HUDEP-2 (cell line): ENCODE measurements around the gene IGIP.
"Not testable (repeated sequence)": the region's sequence is repeated elsewhere in the genome, so short reads cannot be mapped to it uniquely, and the experiment has no call there.

Experiments
- DNase-seq, 76 experiments: peaks; one replicate each; lab custom pipeline; 2025; ENCODE audit not compliant: unreplicated experiment in 76 of 76; lab: John Stamatoyannopoulos, UW

Gene IGIP

DNA sequence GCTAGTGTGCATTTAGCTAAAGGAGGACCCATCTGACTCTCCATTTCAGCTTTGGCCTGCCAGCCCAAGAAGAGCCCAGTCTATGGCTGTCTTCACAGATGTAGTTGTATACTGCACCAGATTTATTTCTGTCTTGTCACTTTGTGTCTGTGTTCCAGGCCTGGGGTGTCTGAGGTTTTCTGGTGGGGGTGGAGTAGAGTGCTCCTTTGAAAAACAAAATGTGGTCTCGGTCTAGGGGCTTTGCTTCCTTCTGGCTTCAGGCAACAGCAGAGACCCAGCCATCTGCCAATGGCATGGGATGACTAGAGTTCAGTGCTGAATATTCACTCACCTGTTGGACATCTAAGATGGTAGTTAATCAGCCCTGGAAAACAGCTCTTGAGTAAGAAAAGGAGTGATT, 10.9 kb downstream of the IGIP start:
- DNase-seq, result no peak

DNA sequence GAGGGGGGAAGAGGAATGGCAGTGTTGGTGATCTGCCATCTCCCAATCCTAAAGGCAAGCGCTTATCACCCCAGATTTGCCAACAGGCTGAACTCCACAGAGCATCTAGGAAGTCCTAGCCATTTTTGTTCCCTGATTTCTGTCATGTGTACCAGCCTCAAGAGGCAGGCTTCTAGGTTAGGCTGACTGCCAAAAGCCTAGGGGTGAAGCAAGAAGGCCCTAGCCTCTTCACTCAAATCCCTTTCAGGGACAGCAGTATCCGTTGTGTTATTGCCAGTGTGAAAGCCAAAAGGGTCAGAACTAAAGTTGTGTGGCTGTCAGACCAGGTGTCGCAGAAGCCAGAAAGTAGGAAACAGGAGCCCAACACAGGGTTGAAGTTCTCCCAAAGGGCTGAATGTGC, 14.7 kb downstream of the IGIP start:
- DNase-seq, result no peak

DNA sequence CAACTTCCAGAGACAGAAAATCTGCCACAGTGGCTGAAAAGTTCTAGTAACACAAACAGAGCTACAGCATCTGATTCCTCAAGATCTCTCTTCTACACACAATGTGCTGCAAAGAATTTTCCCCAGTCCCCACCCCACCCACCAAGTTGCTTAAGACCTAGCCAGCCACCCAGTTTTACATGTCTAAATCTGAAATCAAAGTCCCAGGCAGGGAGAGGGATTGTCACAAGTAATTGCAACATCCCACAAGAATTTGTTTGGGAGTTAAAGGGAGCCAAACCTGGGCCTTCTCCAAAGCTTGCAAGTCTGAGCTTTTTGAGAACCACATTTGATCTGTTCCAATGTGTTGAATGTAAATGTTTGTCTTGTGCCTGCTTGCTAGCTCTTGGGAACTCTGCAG, 15.5 kb downstream of the IGIP start:
- no peak for DNase-seq

DNA sequence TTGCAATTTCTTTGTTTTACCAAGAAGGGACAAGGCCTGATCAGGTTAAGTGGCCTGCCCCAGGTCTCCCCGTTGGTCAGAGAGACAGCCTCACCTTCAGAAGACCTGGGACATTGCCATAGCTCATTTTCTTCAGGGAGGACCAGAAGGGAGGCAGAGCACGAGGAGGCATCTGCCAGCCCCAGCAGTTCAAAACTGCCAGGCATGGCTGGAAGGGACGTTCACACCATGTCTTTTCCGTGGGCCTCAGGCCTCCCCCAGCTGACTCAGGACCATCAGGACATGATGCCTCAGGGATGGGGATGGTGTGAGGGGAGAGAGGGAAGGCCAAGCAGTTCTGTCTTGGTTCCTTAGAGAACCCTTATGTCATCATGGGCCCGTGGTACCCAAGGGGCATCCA, 16.5 kb downstream of the IGIP start:
- DNase-seq, result no peak

DNA sequence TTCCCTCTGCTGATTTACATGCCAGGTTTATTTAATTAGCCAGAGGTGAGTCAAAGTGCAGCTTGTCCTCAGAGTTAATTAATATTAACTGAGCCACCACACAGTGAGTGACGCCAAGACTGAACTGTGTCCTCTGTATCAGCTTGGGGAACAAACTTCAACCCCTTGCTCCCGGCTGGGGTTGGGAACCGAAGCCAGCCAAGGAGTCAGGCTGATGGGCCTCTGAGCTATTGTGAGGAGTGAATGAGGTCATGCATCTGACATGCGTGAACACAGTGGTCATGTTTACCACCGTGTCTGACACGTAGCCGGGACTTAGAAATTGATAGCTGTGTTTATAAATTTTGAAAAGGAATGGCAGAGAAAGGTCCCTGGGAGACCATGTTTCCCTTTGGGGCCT, 17.1 kb downstream of the IGIP start:
- no peak for DNase-seq

DNA sequence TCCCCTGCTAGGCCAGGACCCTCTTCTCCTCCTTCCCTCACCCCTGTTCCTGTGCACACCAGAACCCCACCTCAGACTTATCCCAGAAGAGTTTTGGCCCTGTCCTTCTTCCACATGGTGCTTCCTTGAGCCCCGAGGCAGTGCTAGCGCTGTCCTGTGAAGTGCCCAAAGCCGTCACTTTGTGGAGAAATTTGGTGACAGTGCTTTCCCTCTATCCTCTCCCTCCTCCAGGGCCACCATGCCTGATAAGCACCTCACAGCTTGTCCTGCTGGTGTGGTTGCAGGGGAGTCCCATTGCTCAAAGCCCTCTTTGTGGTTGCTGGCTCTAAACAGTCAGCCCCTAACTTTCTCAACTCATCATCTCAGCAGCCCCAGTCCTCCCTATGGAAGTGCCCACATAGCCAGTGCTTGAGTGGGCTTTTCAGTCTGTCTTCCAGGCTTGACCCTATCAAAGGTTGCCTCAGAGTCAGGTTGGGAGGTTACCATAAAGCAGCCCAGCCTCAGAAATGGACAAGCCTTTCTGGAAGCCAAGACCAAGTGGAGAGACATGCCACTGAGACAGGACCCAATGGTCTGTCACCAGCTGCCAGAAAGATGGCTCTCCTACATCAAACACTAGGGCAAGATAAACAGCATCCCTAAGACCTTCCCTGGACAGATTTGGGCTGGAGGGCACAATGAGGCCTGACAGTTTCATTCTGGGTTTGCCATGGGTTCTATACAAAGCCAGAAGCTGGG, 18.0 kb downstream of the IGIP start:
- no peak for DNase-seq

DNA sequence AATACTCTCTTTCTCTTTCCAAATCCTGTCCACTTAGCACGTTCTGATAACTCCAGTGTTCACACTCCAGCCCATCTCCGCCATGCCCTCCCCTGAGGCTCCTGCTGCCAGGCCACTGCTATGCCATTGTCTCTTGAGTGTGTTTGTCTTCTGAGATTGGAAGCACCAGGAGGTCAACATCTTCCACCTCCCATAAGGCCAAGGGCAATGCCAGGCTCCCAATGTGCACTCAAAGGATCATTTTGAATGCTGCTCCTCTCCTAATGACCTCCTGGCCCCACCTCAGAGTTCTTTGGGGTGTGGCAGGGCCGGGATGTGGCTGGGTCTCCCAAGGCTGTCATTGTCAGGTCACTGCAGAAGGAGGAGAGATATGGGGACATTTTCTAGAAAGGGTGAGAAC, 19.5 kb downstream of the IGIP start:
- DNase-seq, result no peak

DNA sequence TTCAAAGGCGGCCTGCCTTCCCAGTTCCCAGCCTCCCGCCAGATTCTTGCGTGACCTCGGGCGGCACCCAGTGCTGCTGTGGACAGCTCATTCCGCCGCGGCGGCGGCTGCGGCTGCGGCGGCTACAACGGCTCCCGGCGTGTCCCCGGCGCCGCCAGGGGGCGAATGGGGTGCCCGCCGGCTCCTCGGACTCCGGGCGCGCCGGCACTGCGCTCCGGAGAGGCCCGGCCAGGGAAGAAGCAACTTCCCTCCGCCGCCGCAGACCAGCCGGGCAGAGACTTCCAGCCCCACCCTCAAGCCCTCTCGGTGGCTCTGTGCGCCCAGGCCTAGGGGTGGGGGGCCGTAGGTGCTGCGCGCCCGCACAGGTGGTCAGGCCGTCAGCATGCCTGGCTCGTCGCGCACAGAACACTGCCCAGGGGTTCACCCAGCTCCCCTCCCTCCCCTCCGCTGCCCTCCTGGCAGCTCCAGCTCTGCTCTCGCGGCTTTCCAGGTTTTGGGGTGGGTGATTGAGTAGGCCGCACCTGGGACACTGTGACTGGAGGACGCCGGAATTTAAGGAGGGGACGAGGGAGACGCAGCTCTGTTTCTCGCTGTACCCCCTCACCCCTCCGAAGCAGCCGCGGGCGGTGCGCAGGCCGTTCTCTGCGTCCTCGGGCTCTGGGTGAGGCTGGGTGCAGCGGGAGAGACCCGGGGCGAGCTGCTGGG, 20.2 kb downstream of the IGIP start:
- peak in 51 of 76 experiments; percentile 10 to 65 (median 36) for DNase-seq

DNA sequence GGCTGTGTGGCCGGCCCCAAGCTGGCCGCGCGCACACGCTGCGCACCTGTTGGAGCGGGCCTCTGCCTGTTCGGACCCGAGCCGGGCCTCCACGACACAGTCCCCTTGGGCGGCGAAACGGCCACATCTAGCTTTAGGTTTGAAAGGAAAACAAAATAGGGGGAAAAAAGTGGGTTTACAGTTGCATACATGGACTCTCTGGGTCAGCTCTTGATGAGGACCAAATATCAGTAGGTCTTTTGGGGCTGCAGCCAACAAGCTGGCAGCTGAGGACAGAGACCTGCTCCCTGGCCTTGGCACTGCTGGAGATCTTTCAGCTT, 20.7 kb downstream of the IGIP start:
- no peak for DNase-seq

DNA sequence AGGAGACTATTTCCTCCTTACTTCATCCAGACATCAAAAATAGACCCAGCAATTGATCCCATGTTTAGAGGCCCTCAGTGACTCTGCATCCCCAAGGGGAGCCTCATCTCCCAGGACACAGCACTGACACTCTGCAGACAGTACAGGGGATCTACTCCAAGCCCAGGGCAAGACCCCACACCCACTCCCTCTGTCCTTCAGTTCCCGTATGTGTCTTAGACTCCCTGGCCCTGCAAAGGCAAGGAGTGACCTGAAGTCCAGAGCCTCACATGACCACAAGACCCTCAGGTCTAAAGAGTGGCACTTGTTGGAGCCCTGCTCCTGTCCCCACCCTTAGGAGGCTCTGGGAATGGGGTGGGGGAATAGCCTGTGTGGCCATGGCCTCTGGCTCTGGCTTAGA, 21.7 kb downstream of the IGIP start:
- no peak for DNase-seq

DNA sequence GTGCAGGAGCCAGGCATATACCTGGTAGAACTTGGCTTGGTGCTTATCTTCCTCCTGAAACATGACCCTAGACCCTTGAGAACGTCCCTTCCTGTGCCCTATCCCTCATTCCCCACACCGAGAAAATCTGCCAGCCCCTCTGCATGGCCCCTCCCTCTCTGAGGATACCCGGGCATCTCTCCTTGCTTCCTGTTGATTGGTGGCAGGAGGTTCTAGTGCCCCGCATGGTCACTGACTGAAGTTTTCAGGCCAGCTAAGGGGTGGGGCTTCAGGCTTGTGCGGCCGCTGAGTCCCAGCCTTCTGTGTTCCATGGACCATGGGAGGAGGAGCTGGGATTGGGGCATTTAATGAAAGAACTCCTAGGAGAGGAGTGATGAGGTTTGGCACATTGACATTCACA, 22.8 kb downstream of the IGIP start:
- no peak for DNase-seq

DNA sequence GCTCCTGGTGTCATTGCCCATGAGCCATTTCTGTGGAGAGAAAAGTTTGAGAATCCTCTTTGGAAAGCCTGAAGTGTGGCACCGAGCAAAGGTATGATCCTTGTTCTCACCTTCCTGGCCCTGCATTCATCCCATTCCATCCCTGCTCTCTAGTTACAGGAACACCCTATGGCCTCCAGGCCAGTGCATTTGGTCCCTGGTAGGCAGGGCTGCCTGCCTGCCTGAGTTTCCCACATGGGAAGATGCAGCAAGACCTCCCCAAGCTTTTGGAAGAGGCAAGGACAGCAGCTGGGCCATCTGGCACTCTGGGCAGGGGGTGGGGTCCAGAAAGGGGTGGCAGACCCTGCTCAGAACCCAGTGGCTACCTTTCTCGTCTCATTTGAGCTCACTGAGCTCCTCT, 24.5 kb downstream of the IGIP start:
- DNase-seq, result no peak

DNA sequence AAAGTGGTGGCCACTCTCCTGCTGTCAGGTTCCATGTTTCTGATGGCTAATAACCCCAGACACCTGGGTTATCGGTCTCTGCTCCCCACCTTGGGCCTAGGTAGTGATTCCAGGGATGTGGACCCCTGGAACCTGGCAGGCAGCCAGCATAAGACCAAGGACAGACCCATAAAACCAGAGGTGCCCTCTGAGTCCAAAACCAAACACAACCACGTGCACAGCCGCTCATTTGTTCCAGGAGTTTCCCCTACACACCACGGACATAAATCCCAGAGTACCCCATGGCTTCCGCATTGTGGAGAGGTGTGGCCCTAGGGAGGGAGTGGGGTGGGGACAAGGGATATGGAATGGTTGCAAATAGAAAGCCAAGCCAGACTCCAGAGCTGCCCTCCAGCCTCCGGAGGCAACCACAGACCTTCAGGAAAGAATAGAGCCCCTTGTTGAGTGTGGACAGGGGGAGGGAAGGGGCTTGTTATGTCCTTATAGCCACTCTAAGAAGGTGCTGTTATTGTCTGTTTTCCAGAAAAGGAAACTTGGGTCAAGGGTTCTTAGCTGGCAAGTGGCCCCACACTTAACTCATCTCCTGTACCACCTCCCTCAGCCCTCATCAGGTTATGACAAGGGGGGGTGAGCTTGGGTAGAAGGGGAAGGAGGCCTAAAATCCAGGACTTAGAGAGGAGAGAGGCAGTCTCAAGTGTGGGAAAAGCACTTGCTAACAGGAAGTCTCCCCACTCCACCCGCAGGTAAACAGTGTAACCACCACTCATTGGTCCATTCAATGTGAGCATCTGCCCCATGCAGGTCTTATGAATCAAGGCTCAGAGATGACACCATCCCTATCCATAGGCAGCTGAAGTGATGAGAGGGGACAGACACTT, 25.6 kb downstream of the IGIP start:
- DNase-seq, result no peak

DNA sequence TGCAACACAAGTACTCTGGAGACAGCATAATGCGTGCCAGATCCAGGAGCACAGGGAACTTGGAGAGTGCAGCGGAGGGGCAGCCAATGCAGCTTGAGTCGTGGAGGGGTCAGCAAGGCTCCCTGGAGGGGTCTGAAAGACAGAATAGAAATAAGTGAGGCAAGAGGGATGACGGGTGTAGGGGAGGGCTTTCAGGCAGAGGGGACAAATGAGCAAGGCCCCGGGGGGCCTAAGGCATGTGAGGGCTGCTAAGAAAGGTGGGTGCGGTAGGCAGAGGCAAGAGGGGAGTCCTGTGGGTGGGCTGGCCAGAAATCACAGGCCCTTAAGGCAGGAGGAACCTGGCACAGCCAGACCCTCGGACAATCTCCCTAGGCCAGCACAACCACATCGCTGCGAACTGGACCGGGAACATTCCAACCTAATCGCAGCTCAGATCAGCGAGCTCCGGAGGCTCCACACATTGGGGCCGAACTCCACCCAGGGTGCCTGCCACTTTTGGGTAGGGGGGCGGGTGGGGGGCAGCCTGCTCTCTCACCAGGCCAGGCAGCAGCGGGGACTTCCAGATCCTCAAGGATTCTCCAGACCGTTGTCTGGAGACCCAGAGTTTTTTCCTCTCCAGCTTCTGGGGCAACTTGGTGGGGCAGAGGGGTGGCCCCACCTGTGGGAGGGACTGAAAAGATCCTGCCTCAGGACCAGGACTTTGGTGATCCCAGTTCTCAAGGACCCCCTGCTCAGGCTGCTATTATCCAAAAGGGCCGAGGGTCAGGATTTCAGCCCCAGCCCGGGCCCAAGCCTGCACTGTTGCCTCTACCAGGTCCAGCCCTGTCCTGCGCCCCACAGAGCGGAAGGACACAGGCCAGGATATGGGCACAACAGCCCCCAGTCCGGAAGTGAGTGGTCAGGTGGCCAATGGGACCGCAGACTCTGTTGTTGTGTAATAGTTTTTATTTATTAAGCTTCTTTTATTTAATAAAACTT, 26.6 kb downstream of the IGIP start:
- DNase-seq, result no peak

DNA sequence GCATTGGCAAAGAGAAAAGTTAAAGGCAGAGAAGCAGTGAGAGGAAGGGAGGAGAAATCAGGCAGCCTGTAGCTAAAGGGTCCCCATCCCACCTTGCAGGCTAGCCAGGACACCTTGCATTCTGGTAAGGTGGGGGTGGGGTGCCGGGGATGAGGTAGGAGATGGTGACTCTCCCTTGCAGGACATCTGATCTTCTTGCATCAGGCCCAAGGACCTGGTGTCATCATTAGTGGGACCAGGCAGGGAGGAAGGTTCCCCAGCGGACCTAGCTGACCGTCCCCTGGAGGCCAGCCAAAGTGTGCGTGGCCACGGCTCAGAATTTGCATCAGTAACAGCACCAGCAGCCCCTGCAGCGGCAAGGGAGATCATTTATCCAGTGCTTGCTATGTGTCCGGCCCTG, 27.5 kb downstream of the IGIP start:
- DNase-seq, result no peak

DNA sequence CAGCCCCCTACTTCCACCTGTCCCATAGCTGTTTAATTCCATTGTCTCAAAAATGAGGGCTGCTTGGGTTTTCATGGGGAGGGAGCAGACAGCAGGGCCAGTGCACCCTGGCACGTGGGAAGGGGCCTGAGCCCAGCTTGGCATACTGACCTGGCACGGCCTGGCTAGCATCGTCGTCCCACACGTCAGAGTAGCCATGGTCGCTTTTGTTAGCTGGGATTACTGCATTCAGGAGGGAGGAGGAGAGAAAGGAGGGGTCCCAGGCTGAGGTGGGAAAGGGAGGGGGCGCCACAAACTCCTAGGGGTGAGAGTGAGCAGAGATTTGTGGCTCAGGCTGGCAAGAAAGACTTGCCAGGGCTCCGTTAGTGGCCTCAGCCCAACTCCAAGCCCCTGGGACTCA, 28.2 kb downstream of the IGIP start:
- no peak for DNase-seq

DNA sequence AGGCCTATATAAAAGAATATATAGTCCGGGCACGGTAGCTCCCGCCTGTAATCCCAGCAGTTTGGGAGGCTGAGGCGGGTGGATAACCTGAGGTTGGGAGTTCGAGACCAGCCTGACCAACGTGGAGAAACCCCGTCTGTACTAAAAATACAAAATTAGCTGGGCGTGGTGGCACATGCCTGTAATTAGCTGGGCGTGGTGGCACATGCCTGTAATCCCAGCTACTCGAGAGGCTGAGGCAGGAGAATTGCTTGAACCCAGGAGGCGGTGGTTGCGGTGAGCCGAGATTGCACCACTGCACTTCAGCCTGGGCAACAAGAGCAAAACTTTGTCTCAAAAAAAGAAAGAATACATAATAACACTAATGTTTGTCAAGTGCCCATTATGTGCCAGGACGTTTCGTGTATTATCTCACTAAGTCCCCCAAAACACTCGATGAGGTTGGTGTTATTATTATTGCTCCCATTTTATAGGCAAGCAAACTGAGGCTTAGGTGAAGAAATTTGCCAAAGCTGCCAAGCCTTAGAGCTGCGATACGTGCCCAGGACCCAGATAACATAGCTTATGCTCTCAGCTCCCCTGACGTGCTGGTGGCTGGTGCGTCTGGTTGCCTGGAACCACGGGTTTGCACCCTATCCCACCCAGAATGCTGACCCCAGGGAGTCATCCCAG, 29.1 kb downstream of the IGIP start:
- DNase-seq, result not testable (repeated sequence)

DNA sequence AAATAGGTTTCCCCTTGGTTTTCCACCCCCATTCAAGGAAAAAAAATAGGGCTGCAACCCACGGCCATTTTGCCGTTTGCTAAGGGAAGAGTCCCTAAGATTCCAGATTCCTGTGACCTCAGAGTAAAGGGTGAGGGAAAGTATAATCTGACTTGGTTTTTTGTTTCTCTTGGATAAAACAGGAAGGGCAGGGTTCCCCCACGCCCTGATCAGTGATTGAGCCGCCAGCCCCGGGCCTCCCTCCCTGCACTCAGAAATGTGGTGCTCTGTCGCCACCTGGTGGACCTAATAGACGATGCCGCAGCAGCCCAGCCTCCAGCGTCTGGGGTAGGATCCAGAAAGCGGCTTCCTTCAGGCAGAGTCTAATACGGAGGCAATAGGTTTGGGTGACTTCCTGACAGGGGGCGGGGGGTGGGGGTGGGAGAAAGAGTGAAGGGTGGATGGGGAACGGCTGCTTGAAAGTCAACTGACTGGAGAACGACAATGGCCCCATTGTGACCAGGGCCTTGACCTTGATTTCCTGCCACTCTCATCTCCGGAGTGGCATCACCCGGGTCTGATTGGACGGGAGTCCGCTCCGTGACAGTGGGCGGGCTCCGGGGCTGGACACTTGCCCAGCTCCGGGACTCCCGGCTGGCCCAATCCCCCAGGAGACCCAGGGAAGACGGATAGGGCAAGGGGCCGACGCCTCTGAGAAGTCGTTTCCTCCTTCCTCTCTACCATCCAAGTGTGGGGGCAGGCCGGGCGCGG, 31.5 kb downstream of the IGIP start:
- peak in 72 of 76 experiments; percentile 16 to 85 (median 71) for DNase-seq
